Osteoblast (primary cell): ENCODE results near the gene SLBP. TPM values are rescaled to one million over a fixed set of nuclear protein-coding genes. Genes with fewer than 3 reads are reported as not detected.

ENCODE experiments used
- DNase-seq: peaks from one replicate; pipeline ENCODE4 v3.0.0; 2011; ENCODE audit warnings: low spot score, mixed read lengths; ENCODE audit not compliant: insufficient read length; ENCODE audit errors: missing footprints
- H2AFZ ChIP-seq: 2 replicates; pipeline ENCODE4 v1.6.0; 2011; ENCODE audit warnings: mild to moderate bottlenecking, low read length
- H3K27ac ChIP-seq: 2 replicates; pipeline ENCODE4 v1.5.1; 2011; ENCODE audit warnings: mild to moderate bottlenecking, low read depth, low read length, moderate library complexity
- H3K27me3 ChIP-seq: 2 replicates; pipeline ENCODE4 v1.6.0; 2012; ENCODE audit warnings: mild to moderate bottlenecking, control low read depth, inconsistent platforms, low read length, moderate library complexity; ENCODE audit not compliant: insufficient read depth
- H3K36me3 ChIP-seq: 2 replicates; pipeline ENCODE4 v1.5.1; 2011; ENCODE audit warnings: mild to moderate bottlenecking, low read length, control low read depth, moderate library complexity; ENCODE audit not compliant: insufficient read depth
- H3K4me1 ChIP-seq: 2 replicates; pipeline ENCODE4 v1.5.1; 2011; ENCODE audit warnings: mild to moderate bottlenecking, low read length, control low read depth, moderate library complexity; ENCODE audit not compliant: insufficient read depth
- H3K4me2 ChIP-seq: 2 replicates; pipeline ENCODE4 v1.6.0; 2011; ENCODE audit warnings: mild to moderate bottlenecking, low read length; ENCODE audit not compliant: insufficient read depth
- H3K4me3 ChIP-seq: fragments of 200-600 bp; sonication (generic); 3 replicates; pipeline ENCODE4 v1.5.1; 2012; ENCODE audit warnings: mild to moderate bottlenecking, low read length, inconsistent platforms; ENCODE audit not compliant: insufficient read depth
- H3K79me2 ChIP-seq: 2 replicates; pipeline ENCODE4 v1.6.0; 2012; ENCODE audit warnings: mild to moderate bottlenecking, low read length, control low read depth, inconsistent platforms; ENCODE audit not compliant: insufficient read depth
- H3K9me3 ChIP-seq: 2 replicates; pipeline ENCODE4 v1.5.1; 2011; ENCODE audit warnings: low read depth, low read length, control low read depth
- H4K20me1 ChIP-seq: 2 replicates; pipeline ENCODE4 v1.6.0; 2012; ENCODE audit warnings: mild to moderate bottlenecking, low read length, control low read depth; ENCODE audit not compliant: insufficient read depth
- CTCF ChIP-seq: IDR thresholded peaks from 2 replicates; pipeline ENCODE4 v1.5.1; 2011; ENCODE audit warnings: mild to moderate bottlenecking, low read depth, low read length, moderate library complexity; ENCODE audit errors: extremely low read depth
- small RNA-seq: library from RNA; depleted of rRNA; stranded (forward); fragments of <200 nt; gene quantifications from one replicate; pipeline ENCODE3, GENCODE V24; 2012
- total RNA-seq: library from RNA; depleted of rRNA; stranded (reverse); fragments of >200 nt; gene quantifications from 2 replicates; pipeline ENCODE4 v1.2.3, GENCODE V29; 2012

Gene SLBP
- total RNA-seq, 1 donor: 55.7 TPM

- no peak overlapping the region for H3K27ac ChIP-seq
- no peak for TF ChIP-seq CTCF
- peaks cover 8% of the 10 kb centered on the region for H3K4me1 ChIP-seq
- H3K79me2 ChIP-seq: no peaks in the 10 kb centered on the region
- no peaks in the 10 kb centered on the region for H3K36me3 ChIP-seq
- DNase-seq: no peak
- H2AFZ ChIP-seq: no peak overlapping the region
- H3K27me3 ChIP-seq: no peaks in the 10 kb centered on the region
- no peak overlapping the region for H3K4me3 ChIP-seq
- H3K4me2 ChIP-seq: no peak overlapping the region
- H4K20me1 ChIP-seq: no peaks in the 10 kb centered on the region
- H3K9me3 ChIP-seq: no peaks in the 10 kb centered on the region
Observed at GRCh38 chr4:1646690-1647089, 65.4 kb downstream of the SLBP start.

GRCh38 chr4:1644891-1645657 is 67.0 kb downstream of the SLBP start:
- no peaks in the 10 kb centered on the region for H3K9me3 ChIP-seq
- no peaks in the 10 kb centered on the region for H3K79me2 ChIP-seq
- H3K4me1 ChIP-seq: peaks cover 8% of the 10 kb centered on the region
- H3K27me3 ChIP-seq: no peaks in the 10 kb centered on the region
- H2AFZ ChIP-seq: peak overlapping the region; percentile 83
- H3K4me2 ChIP-seq: peak overlapping the region; percentile 71
- no peak overlapping the region for H3K27ac ChIP-seq
- peak; percentile 97 for DNase-seq
- H4K20me1 ChIP-seq: no peaks in the 10 kb centered on the region
- TF ChIP-seq CTCF: no peak
- no peaks in the 10 kb centered on the region for H3K36me3 ChIP-seq
- H3K4me3 ChIP-seq: peak overlapping the region; percentile 61

GRCh38 chr4:1643971-1644735 is 68.0 kb downstream of the SLBP start:
- Histone ChIP-seq H3K4me3 (no peak overlapping the region), H3K36me3 (no peaks in the 10 kb centered on the region), H3K79me2 (no peaks in the 10 kb centered on the region), H4K20me1 (no peaks in the 10 kb centered on the region), H2AFZ (no peak overlapping the region), H3K4me1 (peaks cover 8% of the 10 kb centered on the region), H3K4me2 (no peak overlapping the region), H3K9me3 (no peaks in the 10 kb centered on the region), H3K27me3 (no peaks in the 10 kb centered on the region), H3K27ac (no peak overlapping the region)
- TF ChIP-seq CTCF: no peak
- no peak for DNase-seq

Small RNA genes within 50 kb of the gene (small RNA-seq; reads per million reads assigned to genes)
- not detected for gene RF00019

Other genes starting within 250 kb of the SLBP start
- 3.8 and 4.3 TPM in 2 replicates for gene FAM53A, start 28.0 kb downstream of the SLBP start, total RNA-seq
- 37.1 and 38.0 TPM in 2 replicates for gene TMEM129, start 9.0 kb upstream of the SLBP start, total RNA-seq
- gene TACC3, start 9.2 kb upstream of the SLBP start, total RNA-seq: 3.2 and 4.0 TPM in 2 replicates
- gene FGFR3, start 81.0 kb upstream of the SLBP start, total RNA-seq: 0.29 and 0.36 TPM in 2 replicates
- gene LETM1, start 143.8 kb upstream of the SLBP start, total RNA-seq: 68.4 and 75.3 TPM in 2 replicates
- gene NSD2, start 159.1 kb upstream of the SLBP start, total RNA-seq: 53.0 and 58.6 TPM in 2 replicates